ENCODE measurements around the gene ACYP2. TPM values are rescaled to one million over a fixed set of nuclear protein-coding genes. Genes with fewer than 3 reads are reported as not detected.

Gene ACYP2
- total RNA-seq, 4 donors from 2014 or later = 12.8 to 40.5 (median 16.9) TPM

DNA sequence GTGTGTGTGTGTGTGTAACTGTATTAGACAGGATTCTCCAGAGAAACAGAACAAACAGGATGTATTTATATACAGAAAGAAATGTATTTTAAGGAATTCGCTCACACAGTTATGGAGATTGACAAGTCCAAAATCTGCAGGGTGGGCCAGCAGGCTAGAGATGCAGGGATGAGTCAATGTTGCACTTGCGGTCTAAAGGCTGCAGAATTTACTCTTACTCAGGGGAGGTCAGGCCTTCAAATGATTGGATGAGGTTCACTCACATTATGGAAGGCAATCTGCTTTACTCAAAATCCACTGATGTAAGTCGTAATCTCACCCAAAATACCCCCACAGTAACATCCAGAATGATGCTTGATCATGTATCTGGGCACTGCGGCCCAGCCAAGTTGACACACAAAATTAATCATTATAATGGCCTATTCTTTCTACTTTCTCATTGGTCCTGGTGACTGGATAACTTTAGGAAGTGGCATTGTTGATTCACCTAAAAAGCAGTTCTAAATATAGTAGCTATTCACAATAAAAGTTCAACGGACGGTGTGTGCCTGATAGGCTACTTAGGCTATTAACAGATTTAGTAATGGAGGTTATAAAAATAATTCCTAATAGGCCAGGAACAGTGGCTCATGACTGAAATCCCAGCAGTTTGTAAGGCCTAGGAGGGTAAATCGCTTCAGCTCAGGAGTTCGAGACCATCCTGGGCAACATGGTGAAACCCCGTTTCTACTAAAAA, 40.6 kb upstream of the ACYP2 start:
- 70 to 80% methylated on average over 5 to 9 of the region's 9 CpGs for WGBS, 2 donors (ENCODE audit: low coverage in 1 of 2)
- no peak for TF ChIP-seq EP300 (IDR thresholded peaks at IDR 0.05)
- TF ChIP-seq POLR2AphosphoS5 (IDR thresholded peaks at IDR 0.05) = no peak
- TF ChIP-seq, protein P1, sequence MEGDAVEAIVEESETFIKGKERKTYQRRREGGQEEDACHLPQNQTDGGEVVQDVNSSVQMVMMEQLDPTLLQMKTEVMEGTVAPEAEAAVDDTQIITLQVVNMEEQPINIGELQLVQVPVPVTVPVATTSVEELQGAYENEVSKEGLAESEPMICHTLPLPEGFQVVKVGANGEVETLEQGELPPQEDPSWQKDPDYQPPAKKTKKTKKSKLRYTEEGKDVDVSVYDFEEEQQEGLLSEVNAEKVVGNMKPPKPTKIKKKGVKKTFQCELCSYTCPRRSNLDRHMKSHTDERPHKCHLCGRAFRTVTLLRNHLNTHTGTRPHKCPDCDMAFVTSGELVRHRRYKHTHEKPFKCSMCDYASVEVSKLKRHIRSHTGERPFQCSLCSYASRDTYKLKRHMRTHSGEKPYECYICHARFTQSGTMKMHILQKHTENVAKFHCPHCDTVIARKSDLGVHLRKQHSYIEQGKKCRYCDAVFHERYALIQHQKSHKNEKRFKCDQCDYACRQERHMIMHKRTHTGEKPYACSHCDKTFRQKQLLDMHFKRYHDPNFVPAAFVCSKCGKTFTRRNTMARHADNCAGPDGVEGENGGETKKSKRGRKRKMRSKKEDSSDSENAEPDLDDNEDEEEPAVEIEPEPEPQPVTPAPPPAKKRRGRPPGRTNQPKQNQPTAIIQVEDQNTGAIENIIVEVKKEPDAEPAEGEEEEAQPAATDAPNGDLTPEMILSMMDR (IDR thresholded peaks at IDR 0.05) = no peak
- no peak for TF ChIP-seq POLR2A (IDR thresholded peaks at IDR 0.05)
- Histone ChIP-seq H3K9me3 (no peaks in the 10 kb centered on the region), H3K4me1 (no peaks in the 10 kb centered on the region), H3K4me3 (no peak overlapping the region), H3K27me3 (no peaks in the 10 kb centered on the region), H3K36me3 (no peaks in the 10 kb centered on the region), H3K27ac (no peak overlapping the region)
- no peak for ATAC-seq

DNA sequence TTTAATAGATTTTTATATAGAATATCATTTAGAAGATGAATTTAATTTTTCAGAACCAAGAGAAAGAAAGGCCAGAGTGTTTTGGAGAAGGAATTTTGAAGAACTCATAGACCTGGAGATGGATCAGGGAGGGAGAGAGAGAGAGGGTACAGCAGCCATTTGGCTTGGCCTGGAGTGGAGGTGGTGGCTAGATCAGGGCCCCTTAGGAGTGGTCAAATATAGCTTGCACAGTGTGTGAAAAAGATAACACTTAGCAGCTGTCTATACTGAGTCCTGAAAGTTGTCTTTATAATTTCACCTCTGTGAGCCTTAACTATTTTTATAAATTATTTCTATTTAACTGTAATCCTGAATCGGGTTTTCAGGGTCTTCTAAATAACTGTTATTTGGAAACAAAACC, 38.8 kb upstream of the ACYP2 start:
- H3K36me3 ChIP-seq = no peaks in the 10 kb centered on the region
- WGBS, 2 donors (ENCODE audit: low coverage in 1 of 2) = 78 to 94% methylated on average over 1 of the region's 1 CpG
- no peak for ATAC-seq

DNA sequence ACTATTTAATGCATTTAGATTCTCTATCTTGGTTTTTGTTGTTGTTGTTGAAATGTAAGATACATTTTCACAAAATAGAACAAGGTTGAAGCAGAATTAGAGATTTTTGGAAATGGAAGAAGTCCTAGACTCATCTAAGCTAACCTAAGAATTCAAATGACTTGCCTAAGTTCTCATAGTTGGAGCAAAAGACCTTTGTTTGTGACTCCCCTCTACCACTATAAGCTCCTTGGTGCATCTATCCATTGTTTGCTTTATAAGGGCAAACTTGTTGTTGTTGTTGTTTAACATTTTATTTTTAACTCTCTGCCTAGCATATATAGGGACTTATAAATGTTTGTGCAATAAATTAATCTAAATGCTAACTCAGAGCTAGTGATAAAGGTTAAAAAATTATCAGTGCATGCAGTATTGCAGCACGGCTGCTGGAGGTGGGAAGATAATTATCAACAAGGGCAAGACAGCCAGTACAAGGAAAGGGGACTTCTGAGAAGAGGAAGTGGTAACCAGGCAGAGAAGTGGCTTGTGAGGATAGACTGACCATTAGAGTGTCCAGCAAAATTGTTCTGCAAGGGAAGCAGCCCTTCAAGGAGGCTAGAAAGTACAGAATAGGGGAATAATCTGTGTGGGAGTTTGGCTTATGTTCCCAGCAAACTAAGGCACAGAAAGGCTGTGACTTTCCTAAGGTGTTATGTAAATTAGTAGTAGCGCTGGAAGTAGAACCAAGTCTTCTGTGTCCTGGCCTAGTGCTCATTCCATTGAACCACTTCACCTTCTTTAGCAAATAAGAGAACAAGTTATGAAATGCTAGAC, 38.1 kb upstream of the ACYP2 start:
- Histone ChIP-seq H3K4me1 (no peaks in the 10 kb centered on the region), H3K27me3 (no peaks in the 10 kb centered on the region), H3K9me3 (no peaks in the 10 kb centered on the region), H3K27ac (no peak overlapping the region), H3K36me3 (no peaks in the 10 kb centered on the region), H3K4me3 (no peak overlapping the region)
- no peak for TF ChIP-seq EP300 (IDR thresholded peaks at IDR 0.05)
- no peak for TF ChIP-seq POLR2A (IDR thresholded peaks at IDR 0.05)
- TF ChIP-seq, protein P1 (IDR thresholded peaks at IDR 0.05) = no peak
- no peak for TF ChIP-seq POLR2AphosphoS5 (IDR thresholded peaks at IDR 0.05)
- ATAC-seq = no peak
- WGBS, 2 donors (ENCODE audit: low coverage in 1 of 2) = 83 to 95% methylated on average over 2 of the region's 2 CpGs

More for the DNA sequence above, 38.8 kb upstream of the ACYP2 start:
- H3K4me3 ChIP-seq = no peak overlapping the region
- no peak for TF ChIP-seq POLR2A (IDR thresholded peaks at IDR 0.05)
- TF ChIP-seq, protein P1 (IDR thresholded peaks at IDR 0.05) = no peak
- no peak for TF ChIP-seq POLR2AphosphoS5 (IDR thresholded peaks at IDR 0.05)
- no peak for TF ChIP-seq EP300 (IDR thresholded peaks at IDR 0.05)
- no peaks in the 10 kb centered on the region for H3K27me3 ChIP-seq
- no peak overlapping the region for H3K27ac ChIP-seq
- H3K9me3 ChIP-seq = no peaks in the 10 kb centered on the region
- no peaks in the 10 kb centered on the region for H3K4me1 ChIP-seq

DNA sequence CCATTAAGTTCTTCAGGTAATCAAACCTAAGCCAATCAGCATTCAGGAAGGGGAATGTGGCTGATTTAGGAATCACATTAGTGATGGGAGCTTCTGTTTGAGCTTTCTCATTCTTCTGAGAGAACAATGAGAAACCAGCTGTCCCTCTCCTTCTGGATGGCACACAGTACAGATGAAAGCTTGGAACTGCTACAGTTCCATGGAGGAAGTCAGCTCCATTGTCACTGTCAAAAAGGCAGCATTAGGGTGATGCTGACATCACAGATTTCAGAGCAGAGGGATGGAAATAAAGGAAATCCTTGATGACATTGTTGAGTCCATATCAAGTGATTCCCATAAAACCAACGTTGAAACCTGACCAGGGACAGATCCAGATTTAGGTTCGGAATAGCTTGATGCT, 36.1 kb upstream of the ACYP2 start:
- Histone ChIP-seq H3K4me3 (no peak overlapping the region), H3K27ac (no peak overlapping the region), H3K4me1 (no peaks in the 10 kb centered on the region), H3K9me3 (no peaks in the 10 kb centered on the region), H3K36me3 (no peaks in the 10 kb centered on the region), H3K27me3 (no peaks in the 10 kb centered on the region)
- 64 to 75% methylated on average over 2 of the region's 2 CpGs for WGBS, 2 donors (ENCODE audit: low coverage in 1 of 2)
- TF ChIP-seq POLR2AphosphoS5 (IDR thresholded peaks at IDR 0.05) (no peak), POLR2A (IDR thresholded peaks at IDR 0.05) (no peak), EP300 (IDR thresholded peaks at IDR 0.05) (no peak)
- TF ChIP-seq, protein P1 (IDR thresholded peaks at IDR 0.05) = no peak
- ATAC-seq = no peak
